CD4-positive, alpha-beta T cell (primary cell): ENCODE data around the gene PIP4K2A. TPM values are rescaled to one million over a fixed set of nuclear protein-coding genes. Genes with fewer than 3 reads are reported as not detected.

Source experiments
- ATAC-seq: fragments of 200-7000 bp; cut with Tn5 transposase; one replicate; pipeline ENCODE4 v1.10.0; 2022; ENCODE audit warnings: mild to moderate bottlenecking; ENCODE audit not compliant: poor library complexity
- CTCF ChIA-PET: fragments of 350-600 bp; sonication (Branson Sonifier 250); formaldehyde crosslinking; loops from one replicate; lab custom pipeline; 2021; ENCODE audit warnings: antibody characterized with exemption, inconsistent platforms; lab: Charles Lee
- POLR2A ChIA-PET: fragments of 350-600 bp; sonication (Branson Sonifier 250); formaldehyde crosslinking; loops from one replicate; lab custom pipeline; 2021; ENCODE audit warnings: antibody characterized with exemption, inconsistent platforms; lab: Charles Lee
- DNase-seq, 14 experiments: peaks; one replicate each; pipeline ENCODE4 v3.0.0-alpha.2; 2013 to 2020; ENCODE audit warnings: mixed read lengths in 2 of 14
- H3K27ac ChIP-seq, 2 donors: one replicate each; pipeline versions ENCODE4 v1.5.1 to v1.7.0; 2013; ENCODE audit warnings: low read length in 2 of 2, low read depth in 1 of 2, mild to moderate bottlenecking in 1 of 2
- H3K27me3 ChIP-seq, 2 experiments: 1 replicate in 1 of 2; 2 replicates in 1 of 2; pipeline versions ENCODE4 v1.6.1 to v1.7.0; 2013; ENCODE audit warnings: low read length in 2 of 2, control low read depth in 1 of 2, mild to moderate bottlenecking in 1 of 2, moderate library complexity in 1 of 2; ENCODE audit not compliant: insufficient read depth in 2 of 2, control insufficient read depth in 1 of 2
- H3K36me3 ChIP-seq: one replicate; pipeline ENCODE4 v1.6.1; 2013; ENCODE audit warnings: low read length, control low read depth; ENCODE audit not compliant: insufficient read depth
- H3K4me1 ChIP-seq: one replicate; pipeline ENCODE4 v1.6.1; 2013; ENCODE audit warnings: low read length, control low read depth; ENCODE audit not compliant: insufficient read depth
- H3K4me3 ChIP-seq: one replicate; pipeline ENCODE4 v1.5.1; 2013; ENCODE audit warnings: mild to moderate bottlenecking, low read length, moderate library complexity
- H3K9me3 ChIP-seq, 2 experiments: 1 replicate in 1 of 2; 2 replicates in 1 of 2; pipeline versions ENCODE4 v1.6.1 to v1.7.0; 2013; ENCODE audit warnings: low read length in 2 of 2, mild to moderate bottlenecking in 2 of 2, control low read depth in 1 of 2, moderate library complexity in 1 of 2; ENCODE audit not compliant: control insufficient read depth in 1 of 2, insufficient read depth in 1 of 2
- H3K27ac Mint-ChIP-seq: one replicate; pipeline ENCODE4 v1.8.0; 2020; ENCODE audit warnings: mixed read lengths
- H3K27me3 Mint-ChIP-seq: one replicate; pipeline ENCODE4 v1.8.0; 2021; ENCODE audit warnings: mixed read lengths
- H3K36me3 Mint-ChIP-seq: one replicate; pipeline ENCODE4 v1.8.0; 2021; ENCODE audit warnings: low read depth, mixed read lengths
- H3K4me1 Mint-ChIP-seq: one replicate; pipeline ENCODE4 v1.8.0; 2021; ENCODE audit warnings: low read depth, mixed read lengths
- H3K4me3 Mint-ChIP-seq: one replicate; pipeline ENCODE4 v1.8.0; 2020; ENCODE audit warnings: mild to moderate bottlenecking, mixed read lengths
- H3K9me3 Mint-ChIP-seq: one replicate; pipeline ENCODE4 v1.8.0; 2020; ENCODE audit warnings: mixed read lengths
- intact Hi-C, 2 experiments: fragments of 100-400 bp; cut with DNase I in 1 of 2; cut with micrococcal nuclease in 1 of 2; formaldehyde crosslinking; loops; one replicate each; pipeline versions ENCODE4 v1.15.1 to v1.9.0; 2023 to 2025; cut with DNase I, micrococcal nuclease
- total RNA-seq, 174 experiments: library from RNA in 2 of 174; stranded (reverse) in 2 of 174; gene quantifications; one replicate each; pipeline ENCODE4 v1.2.3 and lab custom pipeline; 2021 to 2026
- TF ChIP-seq, protein P1 (sequence below): fragments of 200-600 bp; IDR thresholded peaks from one replicate; pipeline ENCODE4 v1.8.0; 2022; ENCODE audit warnings: antibody characterized with exemption, mild to moderate bottlenecking

PIP4K2A gene
- total RNA-seq, 2 experiments from 2014 or later: 75.4 to 87.2 TPM

DNA sequence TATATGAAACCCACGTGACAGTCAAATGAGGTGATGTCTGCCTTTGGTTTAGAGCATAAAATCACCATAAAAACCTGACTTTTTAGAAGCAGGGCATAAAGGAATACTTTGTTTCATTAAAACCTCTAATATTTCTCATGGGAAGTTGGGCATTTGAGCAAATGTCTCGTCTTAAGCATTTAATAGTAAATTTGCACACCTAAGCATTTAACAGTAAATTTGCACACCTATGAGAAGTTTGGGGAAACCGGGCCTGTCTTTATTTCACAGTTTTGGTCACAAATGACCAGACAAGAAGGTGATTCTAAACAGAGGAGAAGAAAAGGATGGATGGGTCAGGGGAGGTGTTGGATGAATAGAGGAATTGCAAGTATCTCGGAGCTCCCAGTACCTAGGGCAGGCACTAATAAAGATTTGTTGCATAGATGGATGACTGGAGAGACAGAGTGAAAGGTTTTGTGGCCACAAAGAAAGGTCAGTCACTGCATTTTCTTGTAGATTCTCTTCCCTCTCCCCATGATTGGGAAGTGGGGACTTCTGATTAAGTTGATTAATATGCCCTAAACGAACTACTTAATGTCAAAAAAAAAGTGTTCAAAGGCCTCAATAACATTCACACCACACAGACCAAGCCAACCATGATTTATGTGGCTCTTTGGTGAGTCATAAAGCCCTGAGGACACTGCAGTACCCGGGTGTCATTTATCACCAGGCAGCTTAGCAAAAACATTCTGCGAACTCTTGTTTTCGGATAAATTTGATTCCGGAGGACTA lies 210.9 kb downstream of the PIP4K2A start:
- Mint-ChIP-seq H3K4me1 (peaks cover 16% of the 10 kb centered on the region), H3K9me3 (peaks cover 1% of the 10 kb centered on the region), H3K27ac (no peak overlapping the region), H3K27me3 (peaks cover 15% of the 10 kb centered on the region), H3K4me3 (no peak overlapping the region), H3K36me3 (no peaks in the 10 kb centered on the region)
- H3K4me3 ChIP-seq: no peak overlapping the region
- ATAC-seq: no peak
- TF ChIP-seq, protein P1, sequence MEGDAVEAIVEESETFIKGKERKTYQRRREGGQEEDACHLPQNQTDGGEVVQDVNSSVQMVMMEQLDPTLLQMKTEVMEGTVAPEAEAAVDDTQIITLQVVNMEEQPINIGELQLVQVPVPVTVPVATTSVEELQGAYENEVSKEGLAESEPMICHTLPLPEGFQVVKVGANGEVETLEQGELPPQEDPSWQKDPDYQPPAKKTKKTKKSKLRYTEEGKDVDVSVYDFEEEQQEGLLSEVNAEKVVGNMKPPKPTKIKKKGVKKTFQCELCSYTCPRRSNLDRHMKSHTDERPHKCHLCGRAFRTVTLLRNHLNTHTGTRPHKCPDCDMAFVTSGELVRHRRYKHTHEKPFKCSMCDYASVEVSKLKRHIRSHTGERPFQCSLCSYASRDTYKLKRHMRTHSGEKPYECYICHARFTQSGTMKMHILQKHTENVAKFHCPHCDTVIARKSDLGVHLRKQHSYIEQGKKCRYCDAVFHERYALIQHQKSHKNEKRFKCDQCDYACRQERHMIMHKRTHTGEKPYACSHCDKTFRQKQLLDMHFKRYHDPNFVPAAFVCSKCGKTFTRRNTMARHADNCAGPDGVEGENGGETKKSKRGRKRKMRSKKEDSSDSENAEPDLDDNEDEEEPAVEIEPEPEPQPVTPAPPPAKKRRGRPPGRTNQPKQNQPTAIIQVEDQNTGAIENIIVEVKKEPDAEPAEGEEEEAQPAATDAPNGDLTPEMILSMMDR: no peak
- POLR2A ChIA-PET: no interaction called here
- H3K9me3 ChIP-seq: no peaks in the 10 kb centered on the region
- H3K27me3 ChIP-seq: no peaks in the 10 kb centered on the region
- CTCF ChIA-PET: no interaction called here
- intact Hi-C loops: no loop called here
- no peak overlapping the region for H3K27ac ChIP-seq
- H3K36me3 ChIP-seq: no peaks in the 10 kb centered on the region
- H3K4me1 ChIP-seq: peaks cover 14% of the 10 kb centered on the region
- peak in 1 of 14 experiments; percentile 20 for DNase-seq

- Histone ChIP-seq H3K36me3 (no peaks in the 10 kb centered on the region), H3K27me3 (no peaks in the 10 kb centered on the region), H3K4me3 (no peak overlapping the region), H3K4me1 (peaks cover 12% of the 10 kb centered on the region), H3K27ac (no peak overlapping the region), H3K9me3 (no peaks in the 10 kb centered on the region)
- Mint-ChIP-seq H3K36me3 (no peaks in the 10 kb centered on the region), H3K4me1 (peaks cover 8% of the 10 kb centered on the region), H3K27ac (no peak overlapping the region), H3K4me3 (no peak overlapping the region), H3K9me3 (no peaks in the 10 kb centered on the region), H3K27me3 (peaks cover 10% of the 10 kb centered on the region)
- no peak for ATAC-seq
- TF ChIP-seq, protein P1: no peak
- intact Hi-C loops: no loop called here
- POLR2A ChIA-PET: no interaction called here
- CTCF ChIA-PET: no interaction called here
- no peak for DNase-seq
Observed at GRCh38 chr10:22501863-22502262, 212.5 kb downstream of the PIP4K2A start.

- Mint-ChIP-seq H3K27ac (no peak overlapping the region), H3K27me3 (peaks cover 10% of the 10 kb centered on the region), H3K4me3 (no peak overlapping the region), H3K4me1 (peaks cover 5% of the 10 kb centered on the region), H3K36me3 (no peaks in the 10 kb centered on the region), H3K9me3 (no peaks in the 10 kb centered on the region)
- Histone ChIP-seq H3K9me3 (no peaks in the 10 kb centered on the region), H3K27ac (no peak overlapping the region), H3K36me3 (no peaks in the 10 kb centered on the region), H3K4me3 (no peak overlapping the region), H3K27me3 (no peaks in the 10 kb centered on the region), H3K4me1 (peaks cover 7% of the 10 kb centered on the region)
- DNase-seq (peak in 1 of 14 experiments; percentile 11), ATAC-seq (no peak)
- ChIA-PET POLR2A (no interaction called here), CTCF (no interaction called here)
- intact Hi-C loops: no loop called here
- TF ChIP-seq, protein P1: no peak
Observed at GRCh38 chr10:22501413-22501812, 213.0 kb downstream of the PIP4K2A start.
